NCI-H82 (cell line): ENCODE measurements around the gene VSIR.
A peak's percentile ranks its signal among the peaks of the same experiment; 100 is the strongest.

ENCODE experiments used
- DNase-seq: peaks from one replicate; lab custom pipeline; 2025; lab: John Stamatoyannopoulos, UW

VSIR gene

GRCh38 chr10:71782221-71782916, 9.0 kb upstream of the VSIR start:
- DNase-seq, result no peak

GRCh38 chr10:71780719-71781118, 7.4 kb upstream of the VSIR start:
- no peak for DNase-seq

- no peak for DNase-seq
These were observed 6.8 kb upstream of the VSIR start for GRCh38 chr10:71780156-71780555.

- no peak for DNase-seq
These were observed 6.3 kb upstream of the VSIR start for GRCh38 chr10:71779641-71780040.

- DNase-seq, result no peak
These were observed 4.9 kb upstream of the VSIR start for GRCh38 chr10:71778071-71778825.

- DNase-seq, result no peak
These were observed 4.1 kb upstream of the VSIR start for GRCh38 chr10:71777213-71777985.

GRCh38 chr10:71776481-71776925, 3.2 kb upstream of the VSIR start:
- no peak for DNase-seq

GRCh38 chr10:71774916-71775702, 1.8 kb upstream of the VSIR start:
- no peak for DNase-seq

- DNase-seq, result no peak
These were observed 494 bp downstream of the VSIR start for GRCh38 chr10:71772832-71773220.

- DNase-seq, result no peak
These were observed 1.3 kb downstream of the VSIR start for GRCh38 chr10:71771821-71772617.

GRCh38 chr10:71771204-71771603, 2.1 kb downstream of the VSIR start:
- DNase-seq, result no peak

GRCh38 chr10:71770789-71771188, 2.5 kb downstream of the VSIR start:
- DNase-seq, result no peak

- no peak for DNase-seq
These were observed 3.1 kb downstream of the VSIR start for GRCh38 chr10:71770255-71770654.

GRCh38 chr10:71769279-71769823, 4.0 kb downstream of the VSIR start:
- no peak for DNase-seq

- no peak for DNase-seq
These were observed 5.8 kb downstream of the VSIR start for GRCh38 chr10:71767420-71768035.

- peak; percentile 36 for DNase-seq
These were observed 6.5 kb downstream of the VSIR start for GRCh38 chr10:71766717-71767419.

GRCh38 chr10:71765906-71766716, 7.2 kb downstream of the VSIR start:
- DNase-seq, result no peak

GRCh38 chr10:71765176-71765904, 8.0 kb downstream of the VSIR start:
- no peak for DNase-seq
